Activated naive CD8-positive, alpha-beta T cell treated with anti-CD3 and anti-CD28 coated beads, Interleukin-2, amount 50 U/mL, for 16 hours (primary cell): ENCODE data around the gene CDC5L.

Experiments
- DNase-seq: peaks from one replicate; pipeline ENCODE4 v3.0.0-alpha.2; 2020; ENCODE audit warnings: low read depth, low spot score

Gene CDC5L

DNA sequence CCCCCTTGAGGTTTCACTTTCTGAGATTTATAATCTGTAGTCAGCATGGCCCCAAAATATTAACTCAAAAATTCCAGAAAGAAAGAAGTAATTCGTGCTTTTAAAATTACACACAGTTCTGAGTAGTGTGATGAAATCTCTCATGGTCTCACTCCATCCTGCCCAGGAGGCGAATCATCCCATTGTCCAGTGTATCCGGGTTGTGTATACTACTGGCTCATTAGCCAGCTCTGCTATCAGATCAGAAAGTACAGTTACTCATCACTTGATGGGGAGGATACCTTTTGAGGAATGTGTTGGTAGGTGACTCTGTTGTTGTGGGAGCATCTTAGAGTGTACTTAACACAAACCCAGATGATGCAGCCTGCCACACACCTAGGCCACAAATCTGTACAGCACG lies 65.2 kb downstream of the CDC5L start:
- DNase-seq = no peak

DNA sequence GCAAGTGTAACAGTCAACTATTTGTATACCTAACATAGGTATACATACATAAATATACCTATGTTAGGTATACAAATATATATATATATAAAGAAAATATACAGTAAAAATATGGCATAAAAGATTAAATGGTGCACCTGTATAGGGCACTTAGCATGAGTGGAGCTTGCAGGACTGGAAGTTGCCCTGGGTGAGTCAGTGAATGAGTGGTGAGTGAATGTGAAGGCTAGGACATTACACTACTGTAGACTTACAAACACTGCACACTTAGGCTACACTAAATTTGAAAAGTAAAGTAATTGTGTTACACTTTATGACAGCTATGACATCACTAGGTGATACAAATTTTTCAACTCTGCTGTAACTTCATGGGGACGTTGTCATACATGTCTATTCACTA lies 65.6 kb downstream of the CDC5L start:
- DNase-seq = no peak

DNA sequence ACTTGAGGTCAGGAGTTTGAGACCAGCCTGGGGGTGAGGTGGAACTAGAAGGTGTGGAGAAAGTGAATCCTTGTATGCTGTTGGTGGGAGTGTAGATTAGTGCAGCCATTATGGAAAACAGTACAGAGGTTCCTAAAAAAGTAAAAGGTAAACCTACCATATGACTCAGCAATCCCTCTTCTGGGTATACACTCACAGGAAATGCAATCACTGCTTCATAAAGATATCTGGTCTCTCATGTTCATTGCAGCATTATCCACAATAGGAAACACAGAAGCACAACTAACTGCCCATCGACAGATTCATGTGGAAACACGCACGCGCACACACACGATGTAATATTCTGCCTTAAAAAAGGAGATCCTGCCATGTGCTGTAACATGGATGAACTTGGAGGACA lies 66.7 kb downstream of the CDC5L start:
- no peak for DNase-seq

DNA sequence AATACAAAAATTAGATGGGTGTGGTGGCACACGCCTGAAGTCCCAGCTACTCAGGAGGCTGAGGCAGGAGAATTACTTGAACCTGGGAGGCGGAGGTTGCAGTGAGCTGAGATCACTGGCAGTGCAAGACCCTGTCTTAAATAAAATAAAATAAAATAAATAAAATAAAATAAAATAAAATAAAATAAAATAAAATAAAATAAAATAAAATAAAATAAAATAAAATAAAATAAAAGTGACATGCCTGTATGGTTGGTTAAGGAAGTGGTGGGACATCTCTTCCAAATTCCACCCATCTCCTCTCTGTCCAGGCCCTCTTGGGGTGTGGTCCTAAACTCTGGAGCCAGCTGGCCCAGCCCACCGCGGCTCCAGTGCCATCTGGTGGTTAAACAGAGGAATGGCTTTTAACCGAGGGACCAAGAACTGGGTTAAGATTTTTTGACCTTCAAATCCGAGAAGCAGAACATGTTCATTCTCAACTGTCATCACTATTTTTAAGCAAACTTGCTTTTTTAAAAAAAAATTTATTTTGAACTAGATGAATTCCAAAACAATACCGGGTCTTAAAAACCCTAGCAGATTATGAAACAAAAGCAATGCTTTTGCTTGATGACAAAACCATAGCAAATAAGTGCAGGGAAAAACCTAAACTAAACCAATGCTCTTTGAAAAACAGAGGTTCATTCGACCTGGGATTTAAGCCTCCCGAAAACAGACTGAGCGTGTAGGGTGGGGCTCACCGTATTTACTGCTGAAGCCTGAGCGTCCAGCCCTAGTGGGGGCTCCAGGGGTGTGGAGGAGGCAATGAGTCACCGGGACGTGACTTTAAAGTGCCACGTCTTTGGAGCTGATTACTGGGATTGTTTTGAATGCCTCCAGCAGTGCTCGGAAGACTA lies 68.8 kb downstream of the CDC5L start:
- DNase-seq = no peak

DNA sequence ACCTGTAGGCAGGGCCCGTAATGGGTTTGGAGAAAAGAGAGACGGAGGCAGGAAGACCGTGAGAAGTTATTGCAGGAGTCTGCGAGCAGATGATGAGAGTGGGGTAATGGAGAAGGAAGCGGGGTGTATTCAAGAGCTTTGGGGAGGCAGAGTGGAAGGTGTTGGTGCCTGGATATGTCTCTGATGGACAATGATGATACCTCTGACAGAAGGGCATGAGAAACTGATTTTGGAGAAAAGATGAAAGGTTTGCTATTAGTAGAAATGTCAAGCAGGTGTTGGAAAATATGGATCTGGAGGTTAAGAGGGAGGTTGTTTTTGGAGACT lies 69.4 kb downstream of the CDC5L start:
- DNase-seq = no peak

DNA sequence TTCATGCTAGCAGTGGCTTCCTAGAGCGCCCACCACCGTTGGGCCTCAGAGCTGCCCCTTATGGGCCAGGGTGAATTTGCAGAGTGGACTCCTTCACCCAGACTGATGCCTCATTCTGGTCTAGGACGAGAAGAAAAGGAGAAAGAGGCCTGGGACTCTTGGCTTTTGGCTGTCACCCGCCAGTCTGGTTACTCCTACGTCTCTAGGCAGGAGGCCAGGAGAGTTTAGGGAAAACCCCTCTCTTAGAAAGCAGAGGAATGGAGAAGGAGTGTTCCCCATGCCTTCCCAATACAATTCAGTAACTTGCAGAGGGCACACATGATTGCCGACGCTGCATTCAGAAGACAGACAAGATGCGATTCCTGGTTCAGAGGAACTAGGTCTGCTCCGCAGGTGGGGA lies 70.1 kb downstream of the CDC5L start:
- DNase-seq = no peak

DNA sequence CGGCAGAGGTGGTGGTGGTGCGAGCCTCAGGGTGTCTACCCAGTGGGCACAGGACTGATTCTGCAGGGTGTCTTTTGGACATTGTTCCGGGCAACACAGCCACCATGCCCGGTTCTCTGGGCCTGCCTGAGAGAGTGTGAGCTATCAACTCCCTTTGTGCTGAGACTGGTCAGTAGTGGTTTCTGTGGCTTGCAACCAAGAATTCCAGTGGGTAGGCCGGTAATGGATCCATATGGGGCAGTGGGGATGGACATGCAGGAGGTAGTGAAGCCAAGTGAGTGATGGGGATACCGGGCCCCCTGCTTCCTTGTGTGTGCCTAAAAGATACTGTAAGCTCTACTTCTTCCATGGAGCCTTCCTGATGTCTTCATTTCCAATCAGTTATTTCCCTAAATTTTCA lies 71.0 kb downstream of the CDC5L start:
- no peak for DNase-seq

DNA sequence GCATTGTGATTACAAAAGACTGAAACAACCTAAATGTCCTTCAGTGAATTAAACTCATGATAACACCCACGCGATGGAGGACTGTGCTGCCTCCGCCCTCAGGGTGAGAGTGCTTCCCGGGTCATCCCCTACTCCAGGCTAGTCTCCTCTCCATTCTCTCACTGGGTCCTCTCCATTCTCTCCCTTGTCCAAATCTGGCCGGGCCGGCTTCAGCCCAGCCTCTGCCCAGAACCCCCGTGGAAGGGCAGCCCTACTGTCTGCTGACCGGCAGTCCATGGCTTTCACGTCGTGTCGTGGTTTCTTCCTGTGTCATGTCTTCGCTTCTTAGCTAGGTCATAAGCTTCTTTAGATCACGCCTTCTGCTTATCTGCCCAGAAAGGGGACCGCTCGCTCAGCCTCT lies 74.8 kb downstream of the CDC5L start:
- no peak for DNase-seq

DNA sequence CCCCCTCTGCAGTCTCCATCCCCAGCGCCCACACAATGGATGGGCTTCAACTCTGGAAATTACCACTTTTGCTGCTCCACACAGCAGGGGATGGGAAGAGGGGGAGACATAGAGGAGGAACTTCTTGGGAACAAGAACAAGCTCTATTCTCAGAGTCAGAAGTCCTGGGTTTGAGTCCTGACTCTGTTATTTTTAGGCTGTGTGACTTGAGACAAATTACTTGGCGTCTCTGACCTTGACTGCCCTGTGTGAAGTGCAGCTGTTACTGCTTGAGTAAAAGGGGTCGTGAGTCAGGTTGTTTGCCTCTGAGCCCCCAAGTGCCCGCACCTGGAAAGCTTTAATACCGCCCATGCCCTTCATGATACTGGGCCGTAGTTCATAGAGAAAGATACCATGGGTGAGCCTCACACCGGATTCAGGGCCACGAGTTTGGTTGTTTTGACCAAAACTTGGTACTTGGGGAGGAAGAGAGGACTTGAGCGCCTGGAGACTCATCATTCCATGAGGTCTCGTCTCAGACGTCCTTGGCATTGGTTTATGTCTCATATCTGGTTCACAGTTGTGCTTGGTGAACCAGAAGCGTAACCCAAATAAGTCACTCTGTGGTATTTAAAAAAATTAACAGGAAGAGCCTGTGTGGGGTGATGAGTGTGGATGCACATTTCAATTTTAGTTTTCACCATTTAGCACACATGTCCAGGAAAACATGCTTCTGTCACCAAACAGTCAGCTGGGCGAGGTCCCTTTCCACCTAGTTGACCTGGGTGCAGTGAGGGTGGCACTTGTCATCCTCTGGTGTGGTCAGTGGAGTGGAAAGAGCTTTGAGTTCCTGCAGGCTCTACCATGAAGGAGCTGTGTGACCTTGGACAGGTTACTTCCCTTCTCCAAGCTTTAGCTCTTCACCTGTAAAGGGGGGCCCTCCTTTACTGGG lies 75.6 kb downstream of the CDC5L start:
- no peak for DNase-seq

DNA sequence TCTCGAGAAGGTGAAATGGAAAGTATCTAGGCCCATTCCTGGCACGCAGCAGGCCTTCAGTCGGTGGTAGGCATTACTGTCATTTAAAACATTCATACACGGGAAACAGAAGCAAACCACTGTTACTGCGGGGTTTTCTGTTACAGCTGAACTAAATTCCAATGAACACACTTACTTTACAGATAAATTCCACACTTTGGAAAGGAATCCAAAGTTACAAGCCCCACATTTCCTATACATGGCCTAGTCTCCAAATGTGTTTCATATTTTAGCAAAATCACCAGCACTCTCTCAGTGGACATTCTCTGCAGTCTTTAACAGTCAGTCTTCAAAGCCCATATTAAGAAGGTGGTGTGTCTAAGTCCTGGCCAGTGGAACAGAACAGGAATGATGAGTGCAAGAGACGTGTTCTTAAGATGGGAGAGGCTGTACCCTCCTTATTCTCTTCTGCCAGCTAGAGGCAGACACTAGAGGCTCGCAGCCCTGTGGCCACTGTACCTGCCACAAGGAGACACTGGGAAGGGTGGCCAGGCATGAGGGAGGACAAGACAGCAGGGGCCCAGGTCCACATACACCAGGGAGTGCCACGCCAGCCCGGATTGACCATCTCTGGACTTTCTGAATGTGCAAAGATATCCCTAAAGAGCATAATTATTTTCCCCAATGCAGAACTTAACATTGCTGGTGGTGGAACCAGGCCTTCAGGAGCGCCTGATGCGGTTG lies 76.4 kb downstream of the CDC5L start:
- DNase-seq = no peak

DNA sequence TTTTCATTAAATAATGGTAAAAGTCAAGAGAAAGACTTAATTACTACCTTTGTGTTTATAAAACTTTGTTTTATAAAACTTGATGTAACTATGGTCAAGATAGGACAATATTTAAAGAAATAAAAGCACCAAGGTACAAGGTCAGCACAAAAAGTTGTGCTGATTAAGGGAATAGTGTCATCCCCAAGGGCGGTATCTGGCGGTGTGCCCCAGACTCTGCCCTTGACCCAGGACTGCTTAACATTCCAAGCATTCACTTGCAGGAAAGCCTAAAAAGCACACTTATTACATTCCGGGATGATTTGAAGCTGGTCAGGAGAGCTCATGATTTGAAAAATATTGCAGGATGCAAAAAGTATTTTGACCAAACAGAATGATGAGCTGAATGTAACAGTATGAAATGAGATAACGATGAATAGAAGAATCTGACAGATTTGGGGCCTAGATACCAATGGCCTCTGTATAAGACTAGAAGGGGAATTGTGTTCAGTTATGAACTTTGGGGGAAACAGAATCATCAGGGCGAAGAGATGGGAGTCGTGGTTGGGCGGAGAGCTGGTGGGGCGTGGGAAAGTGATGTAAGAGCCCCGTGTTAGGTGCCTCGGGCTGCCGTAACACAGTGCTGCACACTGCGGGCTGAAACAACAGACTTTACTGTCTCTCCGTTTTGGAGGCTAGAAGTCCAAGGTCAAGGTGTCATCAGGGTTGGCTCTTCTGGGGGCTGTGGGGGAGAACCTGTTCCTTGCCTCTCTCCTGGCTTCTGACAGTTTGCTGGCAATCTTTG lies 77.2 kb downstream of the CDC5L start:
- DNase-seq = no peak

DNA sequence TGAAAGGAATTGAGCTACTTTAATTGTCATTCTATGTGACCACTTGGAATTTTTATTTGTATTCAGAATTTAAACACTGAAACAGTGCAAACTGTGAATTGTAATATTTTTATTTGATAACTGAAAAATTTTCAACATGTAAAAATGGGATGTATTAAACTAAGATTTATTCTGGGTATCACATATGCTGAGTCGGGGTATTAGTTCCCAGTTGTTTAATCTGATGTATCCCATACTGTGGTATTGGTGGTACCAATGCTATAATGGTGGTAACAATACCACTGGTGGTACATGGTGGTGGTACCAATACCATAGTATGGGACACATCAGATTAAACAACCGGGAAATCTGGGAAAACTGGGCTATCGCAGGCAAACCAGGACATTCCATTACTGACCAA lies 79.4 kb downstream of the CDC5L start:
- no peak for DNase-seq

DNA sequence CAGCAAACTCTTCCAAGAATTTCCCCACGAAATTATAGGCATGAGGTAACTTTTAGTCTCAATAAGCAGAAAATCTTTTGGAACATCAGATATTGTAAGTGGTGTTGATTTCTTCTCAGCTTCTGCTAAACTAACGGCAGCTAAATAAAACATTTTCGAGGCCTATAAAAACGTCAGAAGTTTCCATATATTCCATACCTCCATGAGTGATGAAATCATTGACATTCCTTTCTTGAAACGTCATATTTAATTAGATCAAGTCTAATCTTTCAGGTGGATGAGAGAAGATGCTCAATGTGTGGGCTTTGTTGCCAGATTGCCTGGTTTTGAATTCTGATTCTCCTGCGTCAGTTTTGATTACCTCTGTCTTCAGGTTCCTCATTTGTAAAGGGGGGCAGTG lies 81.3 kb downstream of the CDC5L start:
- no peak for DNase-seq

DNA sequence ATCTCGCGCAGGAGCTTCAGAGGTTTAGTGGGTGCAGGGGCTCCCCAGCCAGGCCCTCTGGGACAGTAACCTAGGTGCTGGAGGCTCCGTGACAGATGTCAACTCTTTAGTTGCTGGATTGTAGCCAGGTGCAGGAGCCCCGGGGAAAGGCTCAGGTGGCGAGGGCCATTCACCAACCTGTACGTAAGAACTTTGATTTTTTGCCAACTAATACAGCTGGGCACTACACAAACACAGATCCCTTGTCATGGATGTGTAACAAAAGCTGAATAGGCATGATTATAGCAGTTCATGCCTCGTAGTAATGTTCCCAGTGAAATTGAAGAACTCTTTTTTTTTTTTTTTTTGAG lies 82.6 kb downstream of the CDC5L start:
- no peak for DNase-seq

DNA sequence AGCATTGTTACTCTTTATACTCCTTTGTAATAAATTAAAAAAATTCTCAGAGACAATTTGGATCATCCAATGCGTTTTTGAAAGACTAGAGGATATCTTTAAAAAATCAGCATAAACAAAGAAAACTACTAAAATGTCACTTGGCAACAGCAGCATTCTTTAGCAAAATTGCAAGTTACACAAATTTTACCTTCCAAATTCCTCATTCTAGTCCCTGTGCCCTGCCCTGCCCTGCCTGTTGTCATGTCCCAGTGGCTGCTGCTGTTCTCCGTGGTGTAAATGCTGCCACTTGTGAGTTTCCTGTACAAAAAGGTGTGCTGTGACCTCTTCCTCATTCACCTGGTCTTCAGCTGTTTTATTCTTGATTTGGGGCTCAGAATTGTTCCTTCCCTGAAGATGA lies 83.2 kb downstream of the CDC5L start:
- DNase-seq = no peak

DNA sequence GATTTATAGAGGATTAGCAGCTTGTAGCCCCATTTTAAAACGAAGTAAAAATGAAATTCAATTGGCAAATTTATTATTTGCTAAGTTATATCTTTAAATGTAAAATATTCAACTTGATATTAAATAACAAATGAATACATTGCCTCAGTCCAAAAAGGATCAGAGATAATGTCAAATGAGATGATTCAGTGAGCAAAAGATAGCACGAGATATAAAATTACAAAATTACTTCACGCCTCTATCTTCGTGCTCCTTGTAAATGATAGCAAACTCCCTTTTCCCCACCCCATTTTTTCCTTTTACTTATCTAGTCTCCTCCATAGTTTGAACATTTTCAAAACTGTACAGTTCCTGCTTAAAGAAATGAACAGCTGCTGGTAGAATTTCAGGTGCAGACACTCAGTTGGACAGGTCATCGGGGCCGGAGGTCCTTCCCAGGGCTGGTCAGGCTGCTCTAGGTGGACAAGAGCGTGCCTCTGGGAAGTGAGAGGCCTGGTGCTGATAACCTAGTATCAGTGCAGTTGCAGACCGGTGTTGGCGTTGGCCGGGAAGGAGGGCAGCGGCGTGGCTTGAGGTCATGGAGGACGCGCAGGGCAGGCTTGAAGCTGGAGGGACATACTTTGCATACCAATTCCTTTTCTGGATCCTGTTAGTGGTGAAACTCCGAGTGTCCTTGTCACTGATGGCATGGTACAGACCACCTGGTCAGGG lies 83.9 kb downstream of the CDC5L start:
- no peak for DNase-seq

DNA sequence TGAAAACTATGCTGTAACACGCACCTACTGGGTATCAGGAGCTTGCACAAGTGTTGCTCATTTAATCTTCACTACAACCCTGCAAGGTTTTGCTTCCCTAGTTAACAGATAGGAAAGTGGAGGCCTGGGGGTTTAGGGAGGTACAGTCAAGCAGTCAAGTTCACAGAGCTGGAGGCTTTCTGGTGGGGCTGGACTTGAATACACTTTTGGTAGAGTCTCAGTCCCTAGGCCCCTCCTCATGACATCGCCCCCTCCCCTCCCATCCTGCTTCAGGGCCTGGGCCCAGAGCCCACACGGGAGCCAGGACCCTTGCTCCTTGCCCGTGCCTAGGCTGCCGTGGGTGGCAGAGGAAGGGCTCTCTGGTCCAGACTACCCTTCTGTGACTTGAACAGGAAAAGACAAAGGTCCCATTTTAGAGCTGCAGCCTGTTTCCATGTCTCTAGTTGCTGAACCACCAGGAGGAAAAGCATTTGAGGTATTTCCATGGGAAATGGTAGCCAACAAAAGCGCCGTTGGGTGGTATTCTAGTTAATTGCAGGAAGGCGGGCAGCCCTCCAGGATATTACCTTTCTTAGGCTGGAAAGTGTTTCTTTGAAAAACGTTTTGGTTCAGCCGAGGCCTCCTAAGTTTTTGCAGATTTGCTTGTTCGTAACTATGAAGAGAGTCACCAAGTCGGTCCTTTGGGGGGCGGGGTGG lies 84.9 kb downstream of the CDC5L start:
- DNase-seq = no peak

DNA sequence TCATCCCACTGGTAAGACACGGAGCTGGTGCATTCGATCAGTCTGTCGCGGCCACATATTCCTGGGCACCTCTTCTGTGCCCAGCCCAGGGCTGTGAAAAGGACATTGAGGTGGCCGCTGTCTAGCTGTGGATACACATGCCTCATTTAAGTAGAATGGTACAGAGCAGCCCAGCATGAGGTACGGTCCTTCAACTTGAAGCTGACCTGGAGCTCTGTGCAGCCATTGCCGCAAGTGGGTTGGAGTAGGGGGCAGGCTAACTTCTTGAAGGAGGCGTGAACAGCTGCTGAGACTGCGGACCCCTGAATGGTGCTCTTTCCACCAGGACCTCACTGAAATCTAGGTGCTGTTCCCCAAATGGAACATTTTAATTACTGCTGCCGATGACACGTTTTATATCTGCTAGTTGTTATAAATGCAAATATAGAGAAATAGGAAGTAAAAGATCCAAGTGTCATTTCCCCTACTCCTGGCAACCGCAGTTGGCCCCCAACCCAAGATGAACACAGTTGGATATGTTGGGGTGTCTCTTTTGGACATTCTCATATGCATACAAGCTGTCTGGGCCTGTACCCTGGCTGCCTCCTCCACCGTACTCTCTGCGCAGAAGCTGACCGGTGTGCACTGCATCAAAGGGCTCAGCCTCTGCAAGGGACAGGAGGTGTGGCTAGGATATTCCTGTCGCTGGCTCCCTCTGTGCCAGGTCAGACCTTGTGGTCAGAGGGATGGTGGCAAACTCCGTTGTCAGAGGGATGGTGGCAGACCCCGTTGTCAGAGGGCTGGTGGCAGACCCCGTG lies 86.1 kb downstream of the CDC5L start:
- DNase-seq = no peak

DNA sequence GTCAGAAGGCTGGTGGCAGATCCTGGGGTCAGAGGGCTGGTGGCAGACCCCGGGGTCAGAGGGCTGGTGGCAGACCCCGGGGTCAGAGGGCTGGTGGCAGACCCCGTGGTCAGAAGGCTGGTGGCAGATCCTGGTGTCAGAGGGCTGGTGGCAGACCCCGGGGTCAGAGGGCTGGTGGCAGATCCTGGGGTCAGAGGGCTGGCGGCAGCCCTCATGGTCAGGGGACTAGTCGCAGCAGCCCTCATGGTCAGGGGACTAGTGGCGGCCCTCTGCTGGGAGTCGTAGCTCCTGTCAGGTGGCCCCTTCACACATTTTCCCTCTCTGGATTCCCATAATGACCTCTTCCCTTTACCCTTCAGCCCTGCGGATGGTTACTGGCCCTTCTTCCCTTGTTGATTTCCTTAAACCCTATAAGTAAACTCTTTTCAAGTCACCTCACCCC lies 86.7 kb downstream of the CDC5L start:
- DNase-seq = no peak
